Upper lobe of left lung (tissue), 6 donors: ENCODE measurements around the gene CTAGE8. TPM values are rescaled to one million over a fixed set of nuclear protein-coding genes. Genes with fewer than 3 reads are reported as not detected.
"Not testable (repeated sequence)": the region's sequence is repeated elsewhere in the genome, so short reads cannot be mapped to it uniquely, and the experiment has no call there.

Experiments
- ATAC-seq, 2 donors: fragments of 200-7000 bp; cut with Tn5 transposase; one replicate each; pipeline ENCODE4 v1.9.1; 2022; ENCODE audit warnings: mild to moderate bottlenecking in 2 of 2, moderate library complexity in 2 of 2; ENCODE audit not compliant: low FRiP score in 2 of 2
- DNase-seq, 2 donors: peaks; one replicate each; pipeline ENCODE4 v3.0.0-alpha.2; 2019 to 2020
- H3K27ac ChIP-seq, 4 donors: fragments of 200-600 bp; sonication (generic); one replicate each; pipeline ENCODE4 v1.5.1; 2016 to 2019
- H3K27me3 ChIP-seq, 4 donors: fragments of 200-600 bp; sonication (generic); one replicate each; pipeline ENCODE4 v1.5.1; 2017 to 2019
- H3K36me3 ChIP-seq, 4 donors: fragments of 200-600 bp; sonication (generic); one replicate each; pipeline ENCODE4 v1.5.1; 2016 to 2019
- H3K4me1 ChIP-seq, 4 donors: fragments of 200-600 bp; sonication (generic); one replicate each; pipeline ENCODE4 v1.5.1; 2018 to 2019
- H3K4me3 ChIP-seq, 4 donors: fragments of 200-600 bp; sonication (generic); one replicate each; pipeline ENCODE4 v1.5.1; 2017 to 2019; ENCODE audit warnings: mild to moderate bottlenecking in 2 of 4, moderate library complexity in 1 of 4
- H3K9me3 ChIP-seq, 4 donors: fragments of 200-600 bp; sonication (generic); one replicate each; pipeline ENCODE4 v1.5.1; 2018 to 2019
- WGBS, 2 donors: methylation state at CpG; one replicate each; pipeline ENCODE4 v1.1.5; 2017 to 2018; 5-methylcytosine and 5-hydroxymethylcytosine counted together
- total RNA-seq, 6 donors: library from RNA; depleted of rRNA in 4 of 6; stranded (reverse); fragments of >200 nt in 4 of 6; gene quantifications; one replicate each; pipeline versions ENCODE4 v1.1.0 to v1.2.1, GENCODE V29; 2016 to 2021
- donor health status: DM: no; HTN: no; CAD: no; lungs with moderate emphysema.
- donor health status: DM: no; HTN: yes; CAD: no; lungs with severe emphysema.

CTAGE8 gene
- total RNA-seq, 6 donors from 2014 or later, result 1.5 to 7.3 (median 2.5) TPM; not detected in 1

DNA sequence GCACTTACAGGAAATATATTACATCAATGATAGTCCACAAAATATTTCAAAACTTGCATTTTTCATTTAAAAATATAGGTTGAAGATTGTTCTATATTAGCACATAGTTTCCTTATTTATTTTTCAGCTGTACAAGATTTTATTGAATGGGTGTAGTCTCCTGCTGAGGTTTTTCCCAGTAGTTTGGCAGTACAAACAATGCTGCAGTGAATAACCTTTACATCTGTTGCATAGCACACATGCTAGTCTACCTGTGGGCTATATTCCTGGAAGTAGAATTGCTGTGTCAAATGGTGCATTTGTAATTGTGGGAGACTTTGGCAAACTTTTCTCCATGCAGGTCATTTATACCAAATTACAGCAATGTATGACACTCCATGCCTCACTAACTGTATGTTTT, 48.6 kb downstream of the CTAGE8 start:
- not testable (repeated sequence) for H3K27me3 ChIP-seq, H3K27ac ChIP-seq, H3K4me3 ChIP-seq, H3K36me3 ChIP-seq, H3K4me1 ChIP-seq, ATAC-seq, DNase-seq, H3K9me3 ChIP-seq

DNA sequence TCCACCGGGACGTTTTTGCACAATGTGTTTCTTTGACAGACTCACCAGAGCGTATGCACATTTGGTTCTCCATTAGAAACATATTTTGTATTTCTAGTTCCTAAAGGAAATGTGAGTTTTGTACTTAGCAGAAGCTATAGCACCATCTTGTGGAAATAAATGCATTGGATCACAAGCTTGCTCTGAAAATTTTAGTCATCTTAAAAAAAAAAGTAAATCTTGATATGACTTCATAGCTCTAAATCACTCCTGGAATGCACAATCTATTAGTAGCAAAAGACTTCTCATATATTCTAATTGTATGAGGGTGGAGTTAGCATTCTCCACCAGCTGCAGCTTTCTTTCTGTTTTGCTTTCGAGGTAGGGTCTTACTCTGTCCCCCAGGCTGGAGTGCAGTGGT, 49.9 kb downstream of the CTAGE8 start:
- 100% methylated on average over 1 of the region's 4 CpGs; no CpG with 5 or more reads in 1 of the 2 donors for WGBS, 2 donors
- not testable (repeated sequence) for H3K9me3 ChIP-seq, DNase-seq, H3K36me3 ChIP-seq, H3K4me1 ChIP-seq, H3K4me3 ChIP-seq, H3K27me3 ChIP-seq, H3K27ac ChIP-seq
- peak in 1 of 2 donors; percentile 61 for ATAC-seq

DNA sequence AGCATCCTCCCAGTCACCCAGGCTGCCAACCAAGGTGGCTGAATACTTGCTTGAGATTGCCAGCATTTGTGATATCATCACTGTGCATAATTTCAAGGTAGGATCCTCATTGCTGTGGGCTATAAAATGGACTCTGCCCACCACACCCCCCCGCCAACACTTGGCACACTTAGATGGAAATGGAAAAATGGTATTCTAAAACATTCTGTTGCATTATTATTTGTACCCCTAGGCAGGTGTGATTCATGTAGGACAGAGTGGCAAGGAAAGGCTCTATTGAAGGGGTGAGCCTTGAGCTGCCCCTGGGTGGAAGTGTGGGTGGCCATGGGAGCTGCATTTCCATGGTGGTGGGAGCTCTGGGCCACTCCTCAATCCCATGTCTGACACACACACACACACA, 50.5 kb downstream of the CTAGE8 start:
- not testable (repeated sequence) for H3K27ac ChIP-seq, H3K9me3 ChIP-seq, DNase-seq, H3K4me1 ChIP-seq, H3K4me3 ChIP-seq, H3K27me3 ChIP-seq, H3K36me3 ChIP-seq
- ATAC-seq, result peak in 1 of 2 donors; percentile 4
- WGBS, 2 donors, result 85 to 94% methylated on average over 1 of the region's 1 CpG

DNA sequence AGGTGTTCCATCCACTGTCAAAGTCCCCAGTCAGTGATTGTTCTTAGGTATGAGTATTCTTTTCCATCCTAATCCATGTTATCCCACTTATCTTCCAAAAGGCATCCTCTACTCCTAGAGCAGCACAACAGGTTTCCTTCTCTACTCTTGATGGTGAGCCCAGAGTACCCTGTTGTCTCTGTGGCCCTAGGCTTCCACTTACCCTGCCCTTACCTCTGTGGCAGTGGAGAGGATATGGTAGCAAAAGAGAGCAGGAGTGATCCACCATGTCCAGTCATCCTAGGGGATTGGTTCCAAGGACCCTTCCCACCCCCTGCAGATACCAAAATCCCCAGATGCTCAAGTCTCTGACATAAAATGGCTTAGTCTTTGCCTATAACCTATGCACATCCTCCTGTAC, 51.9 kb downstream of the CTAGE8 start:
- H3K4me3 ChIP-seq, H3K4me1 ChIP-seq, H3K9me3 ChIP-seq, H3K27me3 ChIP-seq, H3K36me3 ChIP-seq, DNase-seq, H3K27ac ChIP-seq: not testable (repeated sequence)
- ATAC-seq, result peak in 1 of 2 donors; percentile 38

Other genes with a start within 250 kb of the CTAGE8 start
- not detected for gene OR2A5, start 220.3 kb downstream of the CTAGE8 start, total RNA-seq
- not detected for gene OR2A25, start 199.5 kb downstream of the CTAGE8 start, total RNA-seq
- not detected for gene OR2A12, start 183.0 kb downstream of the CTAGE8 start, total RNA-seq
- not detected for gene OR2A2, start 159.7 kb downstream of the CTAGE8 start, total RNA-seq
- gene OR2A14, start 146.1 kb downstream of the CTAGE8 start, total RNA-seq, result not detected
- 10 to 100 TPM in 2 of 6 donors, 1 to 10 TPM in 4; 3.0 to 19.2 (median 7.3) TPM for gene CTAGE4, start 85.8 kb downstream of the CTAGE8 start, total RNA-seq
- gene ARHGEF35, start 73.5 kb downstream of the CTAGE8 start, total RNA-seq, result 10 to 100 TPM in 2 of 6 donors, 1 to 10 TPM in 4; 3.9 to 21.3 (median 8.3) TPM
- under 1 TPM in 3 of 6 donors, not detected in 3; 0.09 to 0.46 (median 0.10) TPM for gene OR2A42, start 29.7 kb downstream of the CTAGE8 start, total RNA-seq
- 10 to 100 TPM in 1 of 6 donors, 1 to 10 TPM in 5; 4.5 to 12.0 (median 8.2) TPM for gene OR2A7, start 4.5 kb downstream of the CTAGE8 start, total RNA-seq
- gene OR2A1, start 43.1 kb upstream of the CTAGE8 start, total RNA-seq, result under 1 TPM in 3 of 6 donors, not detected in 3; 0.10 to 0.46 (median 0.14) TPM
- 10 to 100 TPM; 22.0 to 54.2 (median 29.2) TPM for gene ARHGEF5, start 86.1 kb upstream of the CTAGE8 start, total RNA-seq
- not detected for gene NOBOX, start 134.4 kb upstream of the CTAGE8 start, total RNA-seq